Epithelial cell of esophagus (primary cell): Measurements from ENCODE around the gene ZNF766.
A peak's percentile ranks its signal among the peaks of the same experiment; 100 is the strongest.
"Not testable (repeated sequence)": the region's sequence is repeated elsewhere in the genome, so short reads cannot be mapped to it uniquely, and the experiment has no call there.

Experiments
- DNase-seq: peaks from one replicate; pipeline ENCODE4 v3.0.0; 2010; ENCODE audit warnings: low read depth
- H3K4me3 ChIP-seq: 2 replicates; pipeline ENCODE4 v1.5.1; 2011; ENCODE audit warnings: mild to moderate bottlenecking, low read length, control low read depth
- CTCF ChIP-seq: IDR thresholded peaks from 2 replicates; pipeline ENCODE4 v1.5.1; 2011; ENCODE audit warnings: low read depth, mild to moderate bottlenecking, low read length, control low read depth, inconsistent platforms; ENCODE audit not compliant: insufficient read depth; ENCODE audit errors: missing control alignments

The ZNF766 gene

GRCh38 chr19:52273301-52273700 lies 3.9 kb downstream of the ZNF766 start:
- no peak for DNase-seq
- H3K4me3 ChIP-seq, result no peak overlapping the region
- no peak for TF ChIP-seq CTCF

GRCh38 chr19:52274191-52274590 lies 4.8 kb downstream of the ZNF766 start:
- TF ChIP-seq CTCF, result no peak
- DNase-seq, result no peak
- H3K4me3 ChIP-seq, result no peak overlapping the region

GRCh38 chr19:52275988-52276387 lies 6.6 kb downstream of the ZNF766 start:
- TF ChIP-seq CTCF, result no peak
- no peak for DNase-seq
- H3K4me3 ChIP-seq, result no peak overlapping the region

- no peak for TF ChIP-seq CTCF
- no peak overlapping the region for H3K4me3 ChIP-seq
Observed at GRCh38 chr19:52277471-52277870, 8.1 kb downstream of the ZNF766 start.

GRCh38 chr19:52286256-52286655 lies 16.9 kb downstream of the ZNF766 start:
- DNase-seq, result no peak
- H3K4me3 ChIP-seq, result no peak overlapping the region
- no peak for TF ChIP-seq CTCF

More at GRCh38 chr19:52277471-52277870, 8.1 kb downstream of the ZNF766 start:
- DNase-seq, result peak; percentile 14

- no peak for TF ChIP-seq CTCF
- DNase-seq, result no peak
- H3K4me3 ChIP-seq, result no peak overlapping the region
Observed at GRCh38 chr19:52291781-52292180, 22.4 kb downstream of the ZNF766 start.

GRCh38 chr19:52292946-52293345 lies 23.6 kb downstream of the ZNF766 start:
- not testable (repeated sequence) for H3K4me3 ChIP-seq, DNase-seq

- no peak for TF ChIP-seq CTCF
- DNase-seq, result no peak
- peak overlapping the region; percentile 66 for H3K4me3 ChIP-seq
Observed at GRCh38 chr19:52296400-52296772, 27.0 kb downstream of the ZNF766 start.
